HepG2 (cell line): Measurements from ENCODE around the gene RNF13. TPM values are rescaled to one million over a fixed set of nuclear protein-coding genes. Genes with fewer than 3 reads are reported as not detected.

Experiments used
- CCDC6 ChIP-seq: sonication (generic); formaldehyde crosslinking; IDR thresholded peaks from 2 replicates; pipeline ENCODE4 v1.8.1; 2022; ENCODE audit warnings: mild to moderate bottlenecking, missing genetic modification reagents, moderate library complexity
- DR1 ChIP-seq: sonication (generic); formaldehyde crosslinking; IDR thresholded peaks from 2 replicates; pipeline ENCODE4 v1.8.0; 2021; ENCODE audit warnings: mild to moderate bottlenecking, missing genetic modification reagents, inconsistent platforms
- DZIP1 ChIP-seq: sonication (generic); formaldehyde crosslinking; IDR thresholded peaks from 2 replicates; pipeline ENCODE4 v1.5.0; 2020; ENCODE audit warnings: mild to moderate bottlenecking, missing genetic modification reagents
- E2F2 ChIP-seq: sonication (generic); formaldehyde crosslinking; IDR thresholded peaks from 2 replicates; pipeline ENCODE4 v1.4.0; 2020; ENCODE audit warnings: missing genetic modification reagents, borderline replicate concordance
- EHMT2 ChIP-seq: fragments of 200-600 bp; sonication (generic); IDR thresholded peaks from 2 replicates; pipeline ENCODE4 v1.7.0; 2017; ENCODE audit warnings: antibody characterized with exemption, low read depth, low read length, borderline replicate concordance
- ERF ChIP-seq: IDR thresholded peaks from 2 replicates; pipeline ENCODE4 v1.6.1; 2018; ENCODE audit warnings: missing biosample characterization, missing genetic modification reagents
- FOXA3 ChIP-seq: IDR thresholded peaks from 2 replicates; pipeline ENCODE4 v1.6.1; 2016; ENCODE audit warnings: missing genetic modification reagents, missing compliant biosample characterization
- HES4 ChIP-seq: sonication (generic); formaldehyde crosslinking; IDR thresholded peaks from 2 replicates; pipeline ENCODE4 v1.9.0; 2021; ENCODE audit warnings: mild to moderate bottlenecking, missing genetic modification reagents, borderline replicate concordance
- HINFP ChIP-seq: sonication (generic); formaldehyde crosslinking; IDR thresholded peaks from 2 replicates; pipeline ENCODE4 v1.4.0; 2020; ENCODE audit warnings: low read depth, mild to moderate bottlenecking, missing genetic modification reagents
- HOXD1 ChIP-seq: sonication (generic); formaldehyde crosslinking; IDR thresholded peaks from 2 replicates; pipeline ENCODE4 v1.5.0; 2020; ENCODE audit warnings: missing genetic modification reagents
- MIER3 ChIP-seq: IDR thresholded peaks from 2 replicates; pipeline ENCODE4 v1.6.1; 2016; ENCODE audit warnings: missing compliant biosample characterization, borderline replicate concordance
- MXI1 ChIP-seq: IDR thresholded peaks from 3 replicates; pipeline ENCODE4 v1.6.1; 2012; ENCODE audit warnings: low read depth, low read length, inconsistent platforms, borderline replicate concordance
- NCOA1 ChIP-seq: sonication (generic); formaldehyde crosslinking; IDR thresholded peaks from 2 replicates; pipeline ENCODE4 v1.9.0; 2021; ENCODE audit warnings: missing genetic modification reagents
- NCOA5 ChIP-seq: sonication (generic); formaldehyde crosslinking; IDR thresholded peaks from 2 replicates; pipeline ENCODE4 v1.4.0; 2020; ENCODE audit warnings: missing genetic modification reagents
- NFIC ChIP-seq: IDR thresholded peaks from 2 replicates; pipeline ENCODE4 v1.6.1; 2012; ENCODE audit warnings: mild to moderate bottlenecking, low read length, inconsistent platforms
- SIX4 ChIP-seq: sonication (generic); formaldehyde crosslinking; IDR thresholded peaks from 2 replicates; pipeline ENCODE4 v1.4.0; 2020; ENCODE audit warnings: missing genetic modification reagents
- SMARCC2 ChIP-seq: fragments of 450-650 bp; IDR thresholded peaks from 2 replicates; pipeline ENCODE4 v1.6.1; 2017; ENCODE audit warnings: antibody characterized with exemption, mild to moderate bottlenecking
- SNAPC2 ChIP-seq: sonication (generic); formaldehyde crosslinking; IDR thresholded peaks from 2 replicates; pipeline ENCODE4 v1.8.1; 2022; ENCODE audit warnings: mild to moderate bottlenecking, missing genetic modification reagents
- SSRP1 ChIP-seq: IDR thresholded peaks from 2 replicates; pipeline ENCODE4 v1.6.1; 2016; ENCODE audit warnings: control low read depth
- TMF1 ChIP-seq: sonication (generic); formaldehyde crosslinking; IDR thresholded peaks from 2 replicates; pipeline ENCODE4 v1.8.1; 2022; ENCODE audit warnings: low read depth, missing genetic modification reagents
- ZNF121 ChIP-seq: sonication (generic); formaldehyde crosslinking; IDR thresholded peaks from 2 replicates; pipeline ENCODE4 v1.5.0; 2020; ENCODE audit warnings: mild to moderate bottlenecking, missing genetic modification reagents
- ZNF205 ChIP-seq: IDR thresholded peaks from 2 replicates; pipeline ENCODE4 v1.6.1; 2018; ENCODE audit warnings: missing biosample characterization, missing genetic modification reagents
- ZNF253 ChIP-seq: sonication (generic); formaldehyde crosslinking; IDR thresholded peaks from 2 replicates; pipeline ENCODE4 v1.8.0; 2022; ENCODE audit warnings: mild to moderate bottlenecking, missing genetic modification reagents, borderline replicate concordance
- ZNF570 ChIP-seq: sonication (generic); formaldehyde crosslinking; IDR thresholded peaks from 2 replicates; pipeline ENCODE4 v1.4.0; 2020; ENCODE audit warnings: mild to moderate bottlenecking, missing genetic modification reagents, borderline replicate concordance
- polyA plus RNA-seq, 8 experiments: library from polyadenylated mRNA; depleted of rRNA in 3 of 8; stranded (reverse) in 7 of 8; unstranded in 1 of 8; fragments of >200 nt; fragmentation: Illumina TruSeq in 4 of 8; extraction: Trizol in 4 of 8; gene quantifications; 2 replicates each; pipeline versions ENCODE4 v1.2.1 to v1.2.3, GENCODE V29; 2011 to 2016; ENCODE audit warnings: low read depth in 4 of 8, missing spikeins in 1 of 8, mixed read lengths in 1 of 8; ENCODE audit not compliant: insufficient read depth in 1 of 8
- total RNA-seq, 5 experiments: library from RNA; depleted of rRNA; stranded (reverse); fragments of >200 nt; fragmentation: Illumina TruSeq; extraction: Trizol; gene quantifications; 2 replicates each; pipeline ENCODE4 v1.2.3, GENCODE V29; 2016; ENCODE audit warnings: low read depth in 1 of 5
- TF ChIP-seq, protein P1 (sequence below): sonication (generic); formaldehyde crosslinking; IDR thresholded peaks from 2 replicates; pipeline ENCODE4 v1.8.1; 2022; ENCODE audit warnings: low read depth, mild to moderate bottlenecking, missing genetic modification reagents

Gene RNF13
- total and polyA plus RNA-seq, 2 of the 13 experiments (the other 11 are each of a cell fraction or from before 2014, with no cell fraction given), result 39.8 to 46.0 TPM

- no peak for TF ChIP-seq DZIP1 (CRISPR knock-in tag)
- TF ChIP-seq, protein P1, sequence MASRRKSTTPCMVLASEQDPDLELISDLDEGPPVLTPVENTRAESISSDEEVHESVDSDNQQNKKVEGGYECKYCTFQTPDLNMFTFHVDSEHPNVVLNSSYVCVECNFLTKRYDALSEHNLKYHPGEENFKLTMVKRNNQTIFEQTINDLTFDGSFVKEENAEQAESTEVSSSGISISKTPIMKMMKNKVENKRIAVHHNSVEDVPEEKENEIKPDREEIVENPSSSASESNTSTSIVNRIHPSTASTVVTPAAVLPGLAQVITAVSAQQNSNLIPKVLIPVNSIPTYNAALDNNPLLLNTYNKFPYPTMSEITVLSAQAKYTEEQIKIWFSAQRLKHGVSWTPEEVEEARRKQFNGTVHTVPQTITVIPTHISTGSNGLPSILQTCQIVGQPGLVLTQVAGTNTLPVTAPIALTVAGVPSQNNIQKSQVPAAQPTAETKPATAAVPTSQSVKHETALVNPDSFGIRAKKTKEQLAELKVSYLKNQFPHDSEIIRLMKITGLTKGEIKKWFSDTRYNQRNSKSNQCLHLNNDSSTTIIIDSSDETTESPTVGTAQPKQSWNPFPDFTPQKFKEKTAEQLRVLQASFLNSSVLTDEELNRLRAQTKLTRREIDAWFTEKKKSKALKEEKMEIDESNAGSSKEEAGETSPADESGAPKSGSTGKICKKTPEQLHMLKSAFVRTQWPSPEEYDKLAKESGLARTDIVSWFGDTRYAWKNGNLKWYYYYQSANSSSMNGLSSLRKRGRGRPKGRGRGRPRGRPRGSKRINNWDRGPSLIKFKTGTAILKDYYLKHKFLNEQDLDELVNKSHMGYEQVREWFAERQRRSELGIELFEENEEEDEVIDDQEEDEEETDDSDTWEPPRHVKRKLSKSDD (CRISPR knock-in tag), result no peak
- no peak for TF ChIP-seq HINFP (CRISPR knock-in tag)
- TF ChIP-seq MXI1, result 0 out of 3 replicates have a peak, but pooled peaks have one; percentile 4
- no peak for TF ChIP-seq E2F2 (CRISPR knock-in tag)
- peak; percentile 2; the same call in 1 of the 2 replicates for TF ChIP-seq ZNF121 (CRISPR knock-in tag)
- TF ChIP-seq SMARCC2, result no peak
- TF ChIP-seq NCOA1, result no peak
- no peak for TF ChIP-seq MIER3 (CRISPR knock-in tag)
- no peak for TF ChIP-seq SIX4 (CRISPR knock-in tag)
- 0 out of 2 replicates have a peak, but pooled peaks have one; percentile 21 for TF ChIP-seq NFIC
- TF ChIP-seq DR1 (CRISPR knock-in tag), result no peak
- no peak for TF ChIP-seq CCDC6 (CRISPR knock-in tag)
- 0 out of 2 replicates have a peak, but pooled peaks have one; percentile 52 for TF ChIP-seq ERF (CRISPR knock-in tag)
- TF ChIP-seq EHMT2, result no peak
- TF ChIP-seq ZNF253 (CRISPR knock-in tag), result no peak
- TF ChIP-seq HES4 (CRISPR knock-in tag), result no peak
- TF ChIP-seq TMF1 (CRISPR knock-in tag), result 0 out of 2 replicates have a peak, but pooled peaks have one; percentile 31
- TF ChIP-seq ZNF205 (CRISPR knock-in tag), result 0 out of 2 replicates have a peak, but pooled peaks have one; percentile 16
- TF ChIP-seq FOXA3 (CRISPR knock-in tag), result no peak
- TF ChIP-seq SNAPC2, result no peak
- TF ChIP-seq SSRP1 (CRISPR knock-in tag), result 0 out of 2 replicates have a peak, but pooled peaks have one; percentile 32
- no peak for TF ChIP-seq HOXD1 (CRISPR knock-in tag)
- no peak for TF ChIP-seq ZNF570
- no peak for TF ChIP-seq NCOA5 (CRISPR knock-in tag)
These were observed 830 bp upstream of the RNF13 start (continued) for GRCh38 chr3:149812165-149812605.
